ENCODE measurements around the gene KLHL1. TPM values are rescaled to one million over a fixed set of nuclear protein-coding genes. Genes with fewer than 3 reads are reported as not detected.

Gene KLHL1
- total RNA-seq, 1 donor: not detected

Small RNA genes lying within 50 kb of the gene (small RNA-seq; reads per million reads assigned to genes)
- not detected for gene RNY3P10

Other genes with a start within 250 kb of the KLHL1 start
- gene ATXN8OS, start 626 bp downstream of the KLHL1 start, total RNA-seq: not detected in 2 replicates

Data from fibroblast of villous mesenchyme (primary cell).